Measurements from ENCODE around the gene KDM2B. TPM values are rescaled to one million over a fixed set of nuclear protein-coding genes. Genes with fewer than 3 reads are reported as not detected.

Gene KDM2B
- total RNA-seq, 3 donors from 2014 or later = 12.3 to 26.8 (median 16.7) TPM

- no peaks in the 10 kb centered on the region for H3K36me3 ChIP-seq
- no peak for DNase-seq (ENCODE audit: low spot score in 2 of 2)
- H3K4me1 ChIP-seq = no peaks in the 10 kb centered on the region
- no peak for TF ChIP-seq POLR2A (IDR thresholded peaks at IDR 0.05)
- TF ChIP-seq CTCF (IDR thresholded peaks at IDR 0.05) = no peak
- TF ChIP-seq POLR2AphosphoS5 (IDR thresholded peaks at IDR 0.05) = no peak
- no peak overlapping the region for H3K4me3 ChIP-seq
- intact Hi-C loops (cut with DNase I; ENCODE audit: low total_unique reads) = no loop called here
- no peaks in the 10 kb centered on the region for H3K27me3 ChIP-seq
- no peak overlapping the region for H3K27ac ChIP-seq
- H3K9me3 ChIP-seq = no peaks in the 10 kb centered on the region
Measured at GRCh38 chr12:121613462-121613861, 32.6 kb upstream of the KDM2B start.

DNA sequence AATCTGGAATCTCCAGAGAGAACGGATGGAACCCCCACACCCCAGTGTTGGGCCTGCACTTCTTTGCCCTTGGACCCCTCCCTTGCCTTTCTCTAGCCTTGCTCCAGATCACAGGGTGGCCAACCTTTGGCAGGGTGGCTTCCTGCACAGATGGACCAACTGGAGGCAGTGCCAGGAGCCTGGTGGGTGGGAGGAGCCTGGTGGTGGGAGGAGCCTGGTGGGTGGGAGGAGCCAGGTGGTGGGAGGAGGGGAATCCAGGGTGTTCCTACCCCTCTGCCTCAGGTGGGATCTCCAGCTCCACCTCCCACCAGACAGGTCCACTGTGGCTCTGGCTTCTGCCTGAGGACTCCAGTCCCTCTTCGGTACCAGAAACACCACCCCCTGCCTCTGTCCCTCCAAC, 30.5 kb upstream of the KDM2B start:
- DNase-seq (ENCODE audit: low spot score in 2 of 2) = no peak
- Histone ChIP-seq H3K36me3 (no peaks in the 10 kb centered on the region), H3K4me1 (no peaks in the 10 kb centered on the region), H3K27me3 (no peaks in the 10 kb centered on the region), H3K9me3 (no peaks in the 10 kb centered on the region), H3K4me3 (no peak overlapping the region), H3K27ac (no peak overlapping the region)
- TF ChIP-seq CTCF (IDR thresholded peaks at IDR 0.05) = no peak
- TF ChIP-seq POLR2A (IDR thresholded peaks at IDR 0.05) = no peak
- TF ChIP-seq POLR2AphosphoS5 (IDR thresholded peaks at IDR 0.05) = no peak
- intact Hi-C loops (cut with DNase I; ENCODE audit: low total_unique reads) = no loop called here

DNA sequence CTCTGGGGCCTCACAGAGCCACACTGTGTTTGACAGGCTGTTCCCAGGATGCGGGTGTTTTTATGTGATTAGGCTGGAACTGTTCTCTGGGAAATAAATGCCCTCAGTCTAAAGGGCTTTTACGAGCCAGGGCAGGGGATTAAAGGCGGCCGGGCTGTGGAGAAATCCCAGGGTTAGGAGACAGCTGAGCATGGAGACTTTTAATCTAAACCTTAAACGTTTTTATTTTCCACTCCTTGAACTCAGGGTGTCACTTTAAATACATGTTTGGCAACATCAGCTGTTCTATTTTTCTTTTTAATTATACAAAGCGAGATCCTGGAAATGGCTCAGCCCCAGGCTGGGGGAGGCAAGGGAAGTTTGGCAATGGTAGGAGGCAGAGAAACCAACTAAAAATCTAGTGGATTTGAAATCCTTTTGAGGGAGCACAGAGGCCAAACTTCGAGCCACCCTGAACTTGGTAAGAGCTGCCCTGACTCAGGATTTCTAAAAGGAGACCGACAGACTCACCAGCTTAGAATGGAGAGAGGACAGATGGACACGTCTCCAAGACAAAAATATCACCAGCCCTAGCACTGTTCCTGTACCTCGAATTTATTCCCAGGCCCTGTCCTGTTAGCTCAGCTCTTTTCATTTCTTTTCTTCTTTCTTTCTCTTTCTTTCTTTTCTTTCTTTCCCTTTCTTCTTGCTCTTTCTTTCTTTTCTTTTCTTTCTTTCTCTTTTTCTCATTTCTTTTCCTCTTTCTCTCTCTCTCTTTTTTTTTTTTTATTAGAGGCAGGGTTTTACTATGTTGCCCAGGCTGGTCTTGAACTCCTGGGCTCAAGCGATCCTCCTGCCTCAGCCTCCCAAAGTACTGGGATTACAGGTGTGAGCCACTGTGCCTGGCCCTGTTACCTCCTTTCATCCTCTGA, 29.7 kb upstream of the KDM2B start:
- H3K27me3 ChIP-seq = no peaks in the 10 kb centered on the region
- TF ChIP-seq CTCF (IDR thresholded peaks at IDR 0.05) (no peak), POLR2A (IDR thresholded peaks at IDR 0.05) (no peak), POLR2AphosphoS5 (IDR thresholded peaks at IDR 0.05) (no peak)
- intact Hi-C loops (cut with DNase I; ENCODE audit: low total_unique reads) = no loop called here
- DNase-seq (ENCODE audit: low spot score in 2 of 2) = no peak
- H3K36me3 ChIP-seq = no peaks in the 10 kb centered on the region
- no peaks in the 10 kb centered on the region for H3K4me1 ChIP-seq
- peak overlapping the region in 1 of 3 donors; percentile 19 for H3K4me3 ChIP-seq
- no peaks in the 10 kb centered on the region for H3K9me3 ChIP-seq
- H3K27ac ChIP-seq = peak overlapping the region in 1 of 2 donors; percentile 68

- Histone ChIP-seq H3K27me3 (no peaks in the 10 kb centered on the region), H3K27ac (no peak overlapping the region), H3K9me3 (no peaks in the 10 kb centered on the region), H3K4me1 (no peaks in the 10 kb centered on the region), H3K4me3 (no peak overlapping the region), H3K36me3 (no peaks in the 10 kb centered on the region)
- TF ChIP-seq CTCF (IDR thresholded peaks at IDR 0.05) (no peak), POLR2A (IDR thresholded peaks at IDR 0.05) (no peak), POLR2AphosphoS5 (IDR thresholded peaks at IDR 0.05) (no peak)
- intact Hi-C loops (cut with DNase I; ENCODE audit: low total_unique reads) = no loop called here
- no peak for DNase-seq (ENCODE audit: low spot score in 2 of 2)
Measured at GRCh38 chr12:121608301-121608700, 27.5 kb upstream of the KDM2B start.

DNA sequence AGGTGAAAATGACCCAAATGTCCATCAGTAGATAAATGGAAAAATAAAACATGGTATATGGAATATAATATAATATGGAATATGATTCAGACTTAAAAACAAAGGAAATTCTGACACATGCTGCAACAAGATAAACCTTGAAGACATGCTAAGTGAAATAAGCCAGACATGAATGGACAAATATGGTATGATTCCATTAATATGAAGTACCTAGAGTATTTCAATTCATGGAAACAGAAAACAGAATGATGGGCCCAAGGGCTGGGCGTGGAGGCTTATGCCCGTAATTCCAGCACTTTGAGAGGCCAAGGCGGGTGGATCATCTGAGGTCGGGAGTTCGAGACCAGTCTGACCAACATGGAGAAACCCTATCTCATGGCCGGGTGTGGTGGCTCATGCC, 22.8 kb upstream of the KDM2B start:
- Histone ChIP-seq H3K9me3 (no peaks in the 10 kb centered on the region), H3K4me1 (no peaks in the 10 kb centered on the region), H3K27ac (no peak overlapping the region), H3K4me3 (no peak overlapping the region), H3K36me3 (no peaks in the 10 kb centered on the region), H3K27me3 (no peaks in the 10 kb centered on the region)
- DNase-seq (ENCODE audit: low spot score in 2 of 2) = no peak
- intact Hi-C loops (cut with DNase I; ENCODE audit: low total_unique reads) = no loop called here
- TF ChIP-seq POLR2A (IDR thresholded peaks at IDR 0.05) (no peak), POLR2AphosphoS5 (IDR thresholded peaks at IDR 0.05) (no peak), CTCF (IDR thresholded peaks at IDR 0.05) (no peak)

All from breast epithelium (tissue), 4 donors.